ENCODE data around the gene COX7A2.

COX7A2 gene

DNA sequence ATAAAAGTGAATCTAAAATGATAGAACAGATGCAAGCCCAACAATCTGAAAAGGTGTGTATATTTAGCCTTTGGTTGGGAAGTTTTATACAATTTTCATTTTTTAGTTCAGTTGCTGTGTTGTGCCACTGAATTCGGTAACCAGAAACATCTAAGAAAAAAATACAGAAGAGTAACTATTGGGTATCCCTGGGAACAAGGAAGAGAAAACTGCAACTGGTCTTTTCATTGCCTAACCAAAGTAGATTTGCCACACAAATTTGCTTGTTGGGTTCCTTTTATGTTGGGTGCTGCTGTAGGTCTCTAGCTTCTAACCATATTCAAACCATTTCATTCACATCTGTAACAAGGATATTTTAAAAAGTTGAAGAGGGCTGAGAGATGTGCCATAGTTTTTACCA lies 43.8 kb upstream of the COX7A2 start:
- H3K4me3 ChIP-seq (replicated peaks in 1 of 2; ENCODE audit: low read depth in 2 of 2, low read length in 2 of 2) = no peak overlapping the region
- DNase-seq (ENCODE audit: low read depth in 2 of 2) = no peak
- TF ChIP-seq, protein P1, sequence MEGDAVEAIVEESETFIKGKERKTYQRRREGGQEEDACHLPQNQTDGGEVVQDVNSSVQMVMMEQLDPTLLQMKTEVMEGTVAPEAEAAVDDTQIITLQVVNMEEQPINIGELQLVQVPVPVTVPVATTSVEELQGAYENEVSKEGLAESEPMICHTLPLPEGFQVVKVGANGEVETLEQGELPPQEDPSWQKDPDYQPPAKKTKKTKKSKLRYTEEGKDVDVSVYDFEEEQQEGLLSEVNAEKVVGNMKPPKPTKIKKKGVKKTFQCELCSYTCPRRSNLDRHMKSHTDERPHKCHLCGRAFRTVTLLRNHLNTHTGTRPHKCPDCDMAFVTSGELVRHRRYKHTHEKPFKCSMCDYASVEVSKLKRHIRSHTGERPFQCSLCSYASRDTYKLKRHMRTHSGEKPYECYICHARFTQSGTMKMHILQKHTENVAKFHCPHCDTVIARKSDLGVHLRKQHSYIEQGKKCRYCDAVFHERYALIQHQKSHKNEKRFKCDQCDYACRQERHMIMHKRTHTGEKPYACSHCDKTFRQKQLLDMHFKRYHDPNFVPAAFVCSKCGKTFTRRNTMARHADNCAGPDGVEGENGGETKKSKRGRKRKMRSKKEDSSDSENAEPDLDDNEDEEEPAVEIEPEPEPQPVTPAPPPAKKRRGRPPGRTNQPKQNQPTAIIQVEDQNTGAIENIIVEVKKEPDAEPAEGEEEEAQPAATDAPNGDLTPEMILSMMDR (IDR thresholded peaks at IDR 0.05; ENCODE audit: low read depth, low read length) = no peak

DNA sequence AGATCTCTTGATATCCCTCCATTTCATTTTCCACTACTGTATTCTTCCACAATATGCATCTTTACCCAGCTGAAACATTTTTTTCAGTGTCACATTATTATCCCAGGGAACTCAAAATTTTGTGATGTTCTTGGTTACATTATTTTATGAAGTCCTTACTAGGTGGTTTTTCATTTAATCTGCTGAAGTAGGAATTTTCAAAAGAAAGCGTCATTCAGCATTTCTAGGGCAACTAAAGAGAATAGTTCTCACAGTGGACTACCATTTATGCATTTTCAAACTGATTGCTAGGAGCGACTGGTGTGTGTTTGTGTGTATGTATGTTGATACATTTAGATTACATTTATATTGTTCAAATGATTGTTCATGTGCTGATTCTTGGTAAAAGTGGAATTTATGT lies 43.4 kb upstream of the COX7A2 start:
- TF ChIP-seq, protein P1 (IDR thresholded peaks at IDR 0.05; ENCODE audit: low read depth, low read length) = no peak
- no peak for DNase-seq (ENCODE audit: low read depth in 2 of 2)
- H3K4me3 ChIP-seq (replicated peaks in 1 of 2; ENCODE audit: low read depth in 2 of 2, low read length in 2 of 2) = no peak overlapping the region

DNA sequence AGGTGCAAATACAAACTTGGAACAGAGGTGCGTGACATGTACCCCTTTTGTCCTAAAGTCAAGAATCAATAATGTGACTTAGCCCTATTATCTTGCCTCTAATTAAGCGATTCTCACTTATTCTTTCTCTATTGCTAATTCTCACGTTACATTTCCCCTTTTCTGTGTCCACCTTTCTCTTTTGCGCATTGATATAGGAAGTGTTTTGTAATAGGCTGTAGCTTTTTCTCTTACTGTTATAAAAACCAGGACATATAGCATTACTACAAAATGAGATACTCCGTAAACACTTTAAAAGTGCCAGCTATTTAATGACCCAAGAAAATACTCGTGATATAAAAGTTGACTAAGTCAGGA lies 41.7 kb upstream of the COX7A2 start:
- peak overlapping the region; percentile 67 to 94 for H3K4me3 ChIP-seq (replicated peaks in 1 of 2; ENCODE audit: low read depth in 2 of 2, low read length in 2 of 2)
- TF ChIP-seq, protein P1 (IDR thresholded peaks at IDR 0.05; ENCODE audit: low read depth, low read length) = no peak
- no peak for DNase-seq (ENCODE audit: low read depth in 2 of 2)

DNA sequence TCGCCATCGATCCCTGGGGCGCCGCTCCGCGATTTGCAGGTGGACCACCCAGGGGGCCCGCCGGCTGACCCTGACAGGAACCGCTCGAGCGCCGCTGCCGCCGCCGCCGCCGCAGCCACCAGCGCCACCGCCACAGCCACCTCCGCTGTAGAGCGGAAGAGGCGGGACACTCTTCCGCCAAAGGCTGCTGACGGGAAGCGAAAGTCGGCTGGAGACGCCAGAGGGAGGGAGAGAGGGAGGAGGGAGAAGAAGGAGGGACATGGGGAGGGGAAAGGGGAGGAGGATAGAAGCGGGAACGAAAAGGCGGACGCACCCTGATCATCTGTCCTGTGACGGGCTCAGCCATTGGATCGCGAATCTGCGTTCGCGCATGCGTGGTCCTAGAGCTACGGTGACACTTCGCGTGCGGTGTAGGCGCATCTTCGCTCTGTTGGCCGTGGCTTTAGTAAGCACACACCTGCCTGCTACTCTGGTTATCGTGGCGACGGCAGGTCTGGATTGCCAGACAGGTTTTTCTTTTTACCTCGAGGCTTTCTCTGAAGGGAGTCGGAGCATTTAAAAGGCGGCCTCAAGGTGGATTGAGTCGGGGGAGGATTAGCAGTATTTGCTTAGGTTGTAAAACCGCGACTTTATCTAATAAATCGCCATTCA lies 41.2 kb upstream of the COX7A2 start, which contains the start of gene TMEM30A:
Gene TMEM30A, minus strand, starts transcription at position 161 of the 651 bp plus-strand sequence. Its CDS starts 154 bp downstream, at position 7.
- TF ChIP-seq, protein P1 (IDR thresholded peaks at IDR 0.05; ENCODE audit: low read depth, low read length) = no peak
- H3K4me3 ChIP-seq (replicated peaks in 1 of 2; ENCODE audit: low read depth in 2 of 2, low read length in 2 of 2) = peak within 1 kb of the TSS; percentile 93 to 94
- DNase-seq (ENCODE audit: low read depth in 2 of 2) = peak; percentile 99

DNA sequence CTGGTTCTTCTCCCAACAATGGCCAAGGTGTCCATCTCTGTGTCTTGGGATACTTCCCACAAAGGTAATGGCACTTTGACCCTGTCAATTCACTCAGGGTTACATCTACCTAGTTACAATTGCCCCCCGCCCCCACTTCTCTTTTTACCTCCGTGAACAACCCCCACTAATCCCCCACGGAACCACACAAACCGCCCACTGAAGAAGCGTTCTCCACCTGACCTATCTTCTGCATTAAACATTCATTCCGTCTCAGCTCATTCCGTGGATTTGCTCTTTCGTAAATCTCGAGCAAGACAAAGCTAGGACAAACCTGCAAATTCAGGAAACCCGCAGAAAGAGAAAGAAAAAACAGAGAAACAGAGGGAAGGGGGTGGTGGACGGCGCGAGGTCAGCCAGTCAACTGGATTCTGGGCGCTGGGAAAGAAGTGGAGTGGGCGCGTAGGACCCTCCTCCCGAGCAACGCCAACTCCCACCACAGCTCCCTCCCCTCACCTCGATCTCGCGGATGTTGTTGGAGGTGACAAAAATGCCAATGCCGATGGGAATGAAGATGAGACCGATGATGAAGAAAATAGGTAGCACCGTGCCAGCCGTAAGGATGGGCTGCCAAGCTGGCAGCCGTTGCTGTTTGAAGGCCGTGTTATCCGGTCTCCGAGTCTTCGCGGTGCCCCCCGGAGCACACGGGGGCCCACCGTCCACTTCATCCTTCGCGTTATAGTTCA lies 40.5 kb upstream of the COX7A2 start:
- DNase-seq (ENCODE audit: low read depth in 2 of 2) = peak in 1 of 2 donors; percentile 34
- TF ChIP-seq, protein P1 (IDR thresholded peaks at IDR 0.05; ENCODE audit: low read depth, low read length) = no peak
- H3K4me3 ChIP-seq (replicated peaks in 1 of 2; ENCODE audit: low read depth in 2 of 2, low read length in 2 of 2) = peak overlapping the region; percentile 93 to 94

DNA sequence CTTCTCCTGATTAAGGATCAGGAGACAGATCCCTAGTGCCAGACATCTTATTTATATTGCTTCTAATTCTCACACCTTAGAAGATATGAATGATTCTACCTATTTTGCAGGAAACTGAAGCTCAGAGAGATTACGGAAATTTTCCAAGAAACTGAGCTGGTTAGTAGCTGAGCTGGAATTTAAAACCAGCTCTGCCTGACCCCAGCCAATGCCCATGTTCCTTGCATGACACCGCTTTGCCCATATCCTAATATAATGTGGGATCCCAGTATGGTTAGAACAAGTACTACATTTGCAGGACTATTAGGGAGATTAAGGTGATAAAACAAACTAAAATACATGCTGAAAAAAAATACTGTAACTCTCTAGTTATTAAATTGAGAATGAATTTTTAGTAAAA lies 39.1 kb upstream of the COX7A2 start:
- peak overlapping the region; percentile 93 to 94 for H3K4me3 ChIP-seq (replicated peaks in 1 of 2; ENCODE audit: low read depth in 2 of 2, low read length in 2 of 2)
- TF ChIP-seq, protein P1 (IDR thresholded peaks at IDR 0.05; ENCODE audit: low read depth, low read length) = no peak
- DNase-seq (ENCODE audit: low read depth in 2 of 2) = no peak
